Gastroesophageal sphincter (tissue), 2 donors: ENCODE data around the gene TBCD.

ENCODE experiments used
- EP300 ChIP-seq: sonication (generic); formaldehyde crosslinking; IDR thresholded peaks from one replicate; pipeline ENCODE4 v1.6.1; 2017; ENCODE audit warnings: antibody characterized with exemption, mild to moderate bottlenecking
- POLR2A ChIP-seq, 2 donors: fragments of 450-650 bp; IDR thresholded peaks; one replicate each; pipeline ENCODE4 v1.6.1; 2017; ENCODE audit warnings: antibody characterized with exemption in 2 of 2, mild to moderate bottlenecking in 2 of 2, moderate library complexity in 1 of 2
- POLR2AphosphoS5 ChIP-seq: sonication (generic); formaldehyde crosslinking; IDR thresholded peaks from one replicate; pipeline ENCODE4 v1.6.1; 2017; ENCODE audit warnings: antibody characterized with exemption

GRCh38 chr17:82803606-82804005 lies 51.7 kb downstream of the TBCD start:
- TF ChIP-seq POLR2AphosphoS5 = no peak
- no peak for TF ChIP-seq POLR2A (IDR thresholded peaks at IDR 0.05)
- TF ChIP-seq EP300 = no peak
